ENCODE measurements around the gene DPEP2NB. TPM values are rescaled to one million over a fixed set of nuclear protein-coding genes. Genes with fewer than 3 reads are reported as not detected.
"Not testable (repeated sequence)": the region's sequence is repeated elsewhere in the genome, so short reads cannot be mapped to it uniquely, and the experiment has no call there.

The DPEP2NB gene
- polyA plus RNA-seq, 1 donor from 2014 or later, result not detected

- H3K36me3 Mint-ChIP-seq, H3K27me3 Mint-ChIP-seq, H3K9me3 Mint-ChIP-seq: not testable (repeated sequence)
- peaks cover 29 to 38% (median 34%) of the 10 kb centered on the region in 3 donors for H3K4me1 Mint-ChIP-seq
- H3K27ac Mint-ChIP-seq, result peak within 1 kb of the TSS; percentile 91 to 97 (median 92)
- H3K4me3 Mint-ChIP-seq, result peak within 1 kb of the TSS; percentile 93 to 97 (median 94)
Measured at GRCh38 chr16:67998779-67999688, 16.7 kb downstream of the DPEP2NB start, which contains the start of gene DPEP2. Gene DPEP2, minus strand, starts transcription at chr16:67999484. Its CDS starts 6,272 bp downstream, at chr16:67993212.

- not testable (repeated sequence) for H3K9me3 Mint-ChIP-seq, H3K27me3 Mint-ChIP-seq, H3K36me3 Mint-ChIP-seq
- Mint-ChIP-seq H3K4me1 (peaks cover 36 to 43% (median 38%) of the 10 kb centered on the region in 3 donors), H3K4me3 (peak overlapping the region; percentile 93 to 97 (median 94)), H3K27ac (peak overlapping the region in 2 of 3 donors; percentile 91 to 97)
Measured at GRCh38 chr16:67998231-67998778, 17.4 kb downstream of the DPEP2NB start.

- H3K36me3 Mint-ChIP-seq, result peaks cover 4% of the 10 kb centered on the region
- H3K4me1 Mint-ChIP-seq, result peaks cover 30 to 45% (median 43%) of the 10 kb centered on the region in 3 donors
- H3K27me3 Mint-ChIP-seq, result no peaks in the 10 kb centered on the region
- no peak overlapping the region for H3K4me3 Mint-ChIP-seq
- peak overlapping the region; percentile 66 to 98 (median 97) for H3K27ac Mint-ChIP-seq
- H3K9me3 Mint-ChIP-seq, result no peaks in the 10 kb centered on the region
Measured at GRCh38 chr16:67996666-67997065, 19.0 kb downstream of the DPEP2NB start.

GRCh38 chr16:67995423-67995822 is 20.3 kb downstream of the DPEP2NB start:
- H3K4me3 Mint-ChIP-seq, result peak overlapping the region; percentile 34 to 88 (median 77)
- H3K27ac Mint-ChIP-seq, result peak overlapping the region; percentile 91 to 98 (median 97)
- no peaks in the 10 kb centered on the region for H3K27me3 Mint-ChIP-seq

GRCh38 chr16:67994040-67994408 is 21.7 kb downstream of the DPEP2NB start:
- Mint-ChIP-seq H3K4me1 (peaks cover 25 to 34% (median 30%) of the 10 kb centered on the region in 3 donors), H3K27ac (peak overlapping the region; percentile 96 to 98 (median 97)), H3K4me3 (peak overlapping the region; percentile 71 to 91 (median 86))
- not testable (repeated sequence) for H3K36me3 Mint-ChIP-seq, H3K9me3 Mint-ChIP-seq, H3K27me3 Mint-ChIP-seq

More at GRCh38 chr16:67995423-67995822, 20.3 kb downstream of the DPEP2NB start:
- Mint-ChIP-seq H3K9me3 (no peaks in the 10 kb centered on the region), H3K36me3 (peaks cover 3% of the 10 kb centered on the region), H3K4me1 (peaks cover 28 to 44% (median 42%) of the 10 kb centered on the region in 3 donors)

GRCh38 chr16:67993207-67994039 is 22.3 kb downstream of the DPEP2NB start:
- peak overlapping the region; percentile 71 to 91 (median 86) for H3K4me3 Mint-ChIP-seq

GRCh38 chr16:67992661-67993206 is 23.0 kb downstream of the DPEP2NB start:
- H3K36me3 Mint-ChIP-seq, result no peaks in the 10 kb centered on the region
- H3K9me3 Mint-ChIP-seq, result no peaks in the 10 kb centered on the region
- peak overlapping the region; percentile 96 to 98 (median 97) for H3K27ac Mint-ChIP-seq
- peak overlapping the region; percentile 70 to 85 (median 72) for H3K4me3 Mint-ChIP-seq
- H3K27me3 Mint-ChIP-seq, result no peaks in the 10 kb centered on the region
- H3K4me1 Mint-ChIP-seq, result peaks cover 25 to 32% (median 28%) of the 10 kb centered on the region in 3 donors

More at GRCh38 chr16:67993207-67994039, 22.3 kb downstream of the DPEP2NB start:
- Mint-ChIP-seq H3K27me3 (no peaks in the 10 kb centered on the region), H3K36me3 (no peaks in the 10 kb centered on the region), H3K27ac (peak overlapping the region; percentile 96 to 98 (median 97)), H3K9me3 (no peaks in the 10 kb centered on the region), H3K4me1 (peaks cover 25 to 30% (median 27%) of the 10 kb centered on the region in 3 donors)

- no peaks in the 10 kb centered on the region for H3K27me3 Mint-ChIP-seq
- peak overlapping the region; percentile 3 to 44 (median 37) for H3K27ac Mint-ChIP-seq
- H3K9me3 Mint-ChIP-seq, result no peaks in the 10 kb centered on the region
- H3K4me3 Mint-ChIP-seq, result peak overlapping the region in 1 of 4 donors; percentile 25
- H3K4me1 Mint-ChIP-seq, result peaks cover 18 to 32% (median 22%) of the 10 kb centered on the region in 3 donors
- H3K36me3 Mint-ChIP-seq, result no peaks in the 10 kb centered on the region
Measured at GRCh38 chr16:67990018-67990386, 25.7 kb downstream of the DPEP2NB start.

- peak overlapping the region in 1 of 4 donors; percentile 25 for H3K4me3 Mint-ChIP-seq
- no peaks in the 10 kb centered on the region for H3K36me3 Mint-ChIP-seq
- H3K4me1 Mint-ChIP-seq, result peaks cover 20 to 36% (median 24%) of the 10 kb centered on the region in 3 donors
- no peaks in the 10 kb centered on the region for H3K9me3 Mint-ChIP-seq
- H3K27me3 Mint-ChIP-seq, result no peaks in the 10 kb centered on the region
- peak overlapping the region; percentile 37 to 87 (median 44) for H3K27ac Mint-ChIP-seq
Measured at GRCh38 chr16:67989322-67990017, 26.2 kb downstream of the DPEP2NB start.

GRCh38 chr16:67988675-67989074 is 27.0 kb downstream of the DPEP2NB start:
- Mint-ChIP-seq H3K36me3 (no peaks in the 10 kb centered on the region), H3K4me3 (peak overlapping the region in 3 of 4 donors; percentile 6 to 81 (median 15)), H3K4me1 (peaks cover 19 to 32% (median 23%) of the 10 kb centered on the region in 3 donors), H3K9me3 (no peaks in the 10 kb centered on the region), H3K27me3 (no peaks in the 10 kb centered on the region), H3K27ac (peak overlapping the region in 2 of 3 donors; percentile 26 to 76)

- H3K36me3 Mint-ChIP-seq, result no peaks in the 10 kb centered on the region
- peaks cover 23 to 34% (median 26%) of the 10 kb centered on the region in 3 donors for H3K4me1 Mint-ChIP-seq
- H3K27me3 Mint-ChIP-seq, result no peaks in the 10 kb centered on the region
- no peak overlapping the region for H3K4me3 Mint-ChIP-seq
- peak overlapping the region; percentile 34 to 74 (median 60) for H3K27ac Mint-ChIP-seq
- H3K9me3 Mint-ChIP-seq, result no peaks in the 10 kb centered on the region
Measured at GRCh38 chr16:67987460-67988160, 28.1 kb downstream of the DPEP2NB start.

- H3K9me3 Mint-ChIP-seq, result no peaks in the 10 kb centered on the region
- H3K4me1 Mint-ChIP-seq, result peaks cover 21 to 34% (median 23%) of the 10 kb centered on the region in 3 donors
- H3K27me3 Mint-ChIP-seq, result no peaks in the 10 kb centered on the region
- H3K36me3 Mint-ChIP-seq, result no peaks in the 10 kb centered on the region
- peak overlapping the region in 1 of 3 donors; percentile 34 for H3K27ac Mint-ChIP-seq
- H3K4me3 Mint-ChIP-seq, result no peak overlapping the region
Measured at GRCh38 chr16:67986949-67987348, 28.8 kb downstream of the DPEP2NB start.

GRCh38 chr16:67982011-67982696 is 33.6 kb downstream of the DPEP2NB start:
- Mint-ChIP-seq H3K27ac (peak overlapping the region in 1 of 3 donors; percentile 32), H3K4me1 (peaks cover 11 to 20% (median 13%) of the 10 kb centered on the region in 3 donors), H3K9me3 (no peaks in the 10 kb centered on the region), H3K36me3 (no peaks in the 10 kb centered on the region), H3K4me3 (no peak overlapping the region), H3K27me3 (no peaks in the 10 kb centered on the region)
